SK-N-SH treated with all-trans-retinoic acid at 6 μM for 48 hours (cell line): Measurements from ENCODE around the gene APOA5.

ENCODE experiments used
- ZC3H10 ChIP-seq: fragments of 250-450 bp; sonication (Bioruptor Pico); IDR thresholded peaks from 2 replicates; pipeline ENCODE4 v1.5.1; 2021; ENCODE audit warnings: mild to moderate bottlenecking, moderate library complexity
- TF ChIP-seq, protein P1 (sequence below): fragments of 250-450 bp; sonication (Bioruptor Pico); IDR thresholded peaks from 2 replicates; pipeline ENCODE4 v1.8.0; 2021; ENCODE audit warnings: low read depth, mild to moderate bottlenecking, moderate library complexity, borderline replicate concordance

DNA sequence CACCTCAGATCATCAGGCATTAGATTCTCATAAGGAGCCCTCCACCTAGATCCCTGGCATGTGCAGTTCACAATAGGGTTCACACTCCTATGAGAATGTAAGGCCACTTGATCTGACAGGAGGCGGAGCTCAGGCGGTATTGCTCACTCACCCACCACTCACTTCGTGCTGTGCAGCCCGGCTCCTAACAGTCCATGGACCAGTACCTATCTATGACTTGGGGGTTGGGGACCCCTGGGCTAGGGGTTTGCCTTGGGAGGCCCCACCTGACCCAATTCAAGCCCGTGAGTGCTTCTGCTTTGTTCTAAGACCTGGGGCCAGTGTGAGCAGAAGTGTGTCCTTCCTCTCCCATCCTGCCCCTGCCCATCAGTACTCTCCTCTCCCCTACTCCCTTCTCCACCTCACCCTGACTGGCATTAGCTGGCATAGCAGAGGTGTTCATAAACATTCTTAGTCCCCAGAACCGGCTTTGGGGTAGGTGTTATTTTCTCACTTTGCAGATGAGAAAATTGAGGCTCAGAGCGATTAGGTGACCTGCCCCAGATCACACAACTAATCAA lies 40.2 kb upstream of the APOA5 start:
- TF ChIP-seq ZC3H10 (CRISPR knock-in tag), result no peak
- TF ChIP-seq, protein P1, sequence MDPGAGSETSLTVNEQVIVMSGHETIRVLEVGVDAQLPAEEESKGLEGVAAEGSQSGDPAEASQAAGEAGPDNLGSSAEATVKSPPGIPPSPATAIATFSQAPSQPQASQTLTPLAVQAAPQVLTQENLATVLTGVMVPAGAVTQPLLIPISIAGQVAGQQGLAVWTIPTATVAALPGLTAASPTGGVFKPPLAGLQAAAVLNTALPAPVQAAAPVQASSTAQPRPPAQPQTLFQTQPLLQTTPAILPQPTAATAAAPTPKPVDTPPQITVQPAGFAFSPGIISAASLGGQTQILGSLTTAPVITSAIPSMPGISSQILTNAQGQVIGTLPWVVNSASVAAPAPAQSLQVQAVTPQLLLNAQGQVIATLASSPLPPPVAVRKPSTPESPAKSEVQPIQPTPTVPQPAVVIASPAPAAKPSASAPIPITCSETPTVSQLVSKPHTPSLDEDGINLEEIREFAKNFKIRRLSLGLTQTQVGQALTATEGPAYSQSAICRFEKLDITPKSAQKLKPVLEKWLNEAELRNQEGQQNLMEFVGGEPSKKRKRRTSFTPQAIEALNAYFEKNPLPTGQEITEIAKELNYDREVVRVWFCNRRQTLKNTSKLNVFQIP, result no peak
